ENCODE data around the gene VPS4A. TPM values are rescaled to one million over a fixed set of nuclear protein-coding genes. Genes with fewer than 3 reads are reported as not detected.

VPS4A gene
- total and polyA plus RNA-seq, 2 of the 8 experiments (the other 6 are each of a cell fraction or from before 2014, with no cell fraction given), result 14.1 to 24.1 TPM

DNA sequence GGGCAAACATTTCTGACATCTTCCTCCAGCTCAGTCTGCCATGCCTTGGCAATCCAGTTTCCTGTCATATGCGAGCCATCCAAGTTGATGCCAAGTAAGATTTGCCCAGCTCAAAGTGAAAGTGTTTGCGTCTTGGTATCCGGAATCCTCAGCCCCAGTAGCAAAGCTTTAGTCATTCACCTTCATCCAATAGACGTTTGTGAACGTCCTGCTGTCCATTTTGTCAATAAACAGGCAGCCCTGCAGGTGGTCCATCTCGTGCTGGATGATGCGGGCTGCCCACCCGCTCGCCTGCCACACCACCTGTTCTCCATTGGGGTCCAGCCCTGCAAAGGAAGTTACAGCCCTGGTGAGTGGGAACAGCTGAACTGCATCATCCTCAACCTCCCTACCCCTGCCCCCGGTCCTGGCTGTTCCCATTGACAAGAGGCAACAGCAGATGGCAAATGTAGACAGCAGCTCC, 17.7 kb downstream of the VPS4A start:
- H2BK15ac ChIP-seq (ENCODE audit: low read length), result no peak overlapping the region
- no peak overlapping the region for H4K91ac ChIP-seq (replicated peaks; ENCODE audit: insufficient read length, low read length)
- H3K4me3 ChIP-seq (ENCODE audit: extremely low read depth in 1 of 4, insufficient read depth in 2 of 4, low read depth in 3 of 4, low read length in 4 of 4), result peak overlapping the region; percentile 49 to 93 (median 86); a peak in 7 of 8 replicates
- H3K56ac ChIP-seq (replicated peaks; ENCODE audit: insufficient read length, low read depth, low read length), result no peak overlapping the region
- no peaks in the 10 kb centered on the region for H3K27me3 ChIP-seq (replicated peaks in 1 of 4; ENCODE audit: control insufficient read depth in 3 of 4, extremely low read depth in 1 of 4, insufficient read depth in 3 of 4, low read length in 3 of 4)
- 0 out of 2 replicates have a peak overlapping the region, but pooled peaks have one; percentile 27 for H2BK12ac ChIP-seq (ENCODE audit: low read depth, low read length)
- peaks cover 9 to 55% of the 10 kb centered on the region in 2 experiments for H3K79me2 ChIP-seq (ENCODE audit: control insufficient read depth in 1 of 2, insufficient read depth in 2 of 2, low read length in 2 of 2)
- no peak overlapping the region for H3K27ac ChIP-seq (ENCODE audit: low read depth, low read length)
- peaks cover 21% of the 10 kb centered on the region for H3K79me1 ChIP-seq (ENCODE audit: low read depth, low read length)
- peaks cover 13 to 35% of the 10 kb centered on the region in 2 experiments for H4K20me1 ChIP-seq (replicated peaks in 1 of 2; ENCODE audit: control insufficient read depth in 1 of 2, insufficient read depth in 2 of 2, low read length in 2 of 2)
- H3K9me3 ChIP-seq (ENCODE audit: insufficient read depth in 2 of 2, low read depth in 1 of 2, low read length in 1 of 2), result no peaks in the 10 kb centered on the region
- no peak overlapping the region for H3K23ac ChIP-seq (ENCODE audit: insufficient read length)
- no peak overlapping the region for H2BK20ac ChIP-seq (ENCODE audit: low read length)
- 0 out of 2 replicates have a peak overlapping the region, but pooled peaks have one; percentile 24 for H2BK5ac ChIP-seq (ENCODE audit: low read depth, low read length)
- WGBS, 2 experiments (ENCODE audit: extremely low coverage in 1 of 2, insufficient coverage in 1 of 2, insufficient read length in 1 of 2, insufficient replicate concordance in 2 of 2, low coverage in 1 of 2, low lambda C conversion rate in 2 of 2, missing lambda C conversion rate in 1 of 2), result 77% methylated on average over 10 of the region's 10 CpGs; no CpG with 5 or more reads in 1 of the 2 experiments
- H2AK5ac ChIP-seq (ENCODE audit: low read depth, low read length), result no peak overlapping the region
- peak overlapping the region; percentile 88 to 97 for H3K4me2 ChIP-seq (ENCODE audit: insufficient read depth in 1 of 2, low read depth in 2 of 2, low read length in 2 of 2)
- peaks cover 11% of the 10 kb centered on the region; the same call in 1 of the 2 replicates for H3K23me2 ChIP-seq (ENCODE audit: low read depth, low read length)
- H3K4me1 ChIP-seq (replicated peaks in 1 of 4; ENCODE audit: control insufficient read depth in 3 of 4, insufficient read depth in 4 of 4, low read length in 3 of 4), result peaks cover 6 to 19% (median 12%) of the 10 kb centered on the region in 4 experiments
- H3K4ac ChIP-seq (replicated peaks; ENCODE audit: insufficient read length, low read depth, low read length), result peak overlapping the region; percentile 76
- no peak overlapping the region for H3K18ac ChIP-seq (ENCODE audit: extremely low read depth, low read length)
- no peak overlapping the region for H4K8ac ChIP-seq (ENCODE audit: extremely low read depth, insufficient read depth, low read length)
- ChIA-PET POLR2A (ENCODE audit: partially characterized antibody) (interaction anchor here (0.5 to 29.8 kb wide), 12 partner anchors 8 to 642 kb away, joined by 3 to 497 read pairs (median 4); partner anchors contain the start of genes CHTF8, COG8, NIP7 and PDF), CTCF (ENCODE audit: partially characterized antibody) (interaction anchor here (1.0 to 2.4 kb wide), 5 partner anchors 9 to 427 kb away, joined by 3 to 7 read pairs (median 3); partner anchors contain the start of gene VPS4A)
- H2BK120ac ChIP-seq (replicated peaks; ENCODE audit: low read depth, low read length), result no peak overlapping the region
- peak overlapping the region in 2 of 4 experiments; percentile 47 to 88; a peak in 4 of 7 replicates for H3K9ac ChIP-seq (replicated peaks in 1 of 4; ENCODE audit: extremely low read depth in 1 of 4, low read depth in 3 of 4, low read length in 3 of 4)
- TF ChIP-seq KDM1A (IDR thresholded peaks at IDR 0.05; ENCODE audit: borderline replicate concordance, low read length) (no peak), JUND (IDR thresholded peaks at IDR 0.05; ENCODE audit: low read length) (no peak), POU5F1 (IDR thresholded peaks at IDR 0.05; ENCODE audit: low read depth, low read length) (no peak), SP4 (IDR thresholded peaks at IDR 0.05; ENCODE audit: low read length) (no peak), HDAC6 (IDR thresholded peaks at IDR 0.05; ENCODE audit: low read depth, low read length) (no peak), TAF1 (IDR thresholded peaks at IDR 0.05; ENCODE audit: low read depth, low read length) (no peak), CHD2 (IDR thresholded peaks at IDR 0.05; ENCODE audit: low read length) (no peak), EP300 (IDR thresholded peaks at IDR 0.05; ENCODE audit: borderline replicate concordance in 1 of 2, low read depth in 2 of 2, low read length in 2 of 2) (no peak), TCF12 (IDR thresholded peaks at IDR 0.05; ENCODE audit: low read depth, low read length) (no peak), RBBP5 (IDR thresholded peaks at IDR 0.05; ENCODE audit: borderline replicate concordance, low read depth, low read length) (no peak), CEBPB (IDR thresholded peaks at IDR 0.05; ENCODE audit: low read depth, low read length) (no peak), JUN (IDR thresholded peaks at IDR 0.05; ENCODE audit: low read depth, low read length) (no peak)
- H3K14ac ChIP-seq (ENCODE audit: insufficient read length), result no peak overlapping the region
- no peak overlapping the region for H4K5ac ChIP-seq (ENCODE audit: insufficient read length, low read depth, low read length)
- peaks cover 10 to 69% (median 26%) of the 10 kb centered on the region in 4 experiments for H3K36me3 ChIP-seq (ENCODE audit: control insufficient read depth in 2 of 4, insufficient read depth in 4 of 4, low read length in 3 of 4)
- DNase-seq (ENCODE audit: low read depth in 1 of 2, low spot score in 2 of 2), result no peak
- FAIRE-seq, result no peak
- H2AFZ ChIP-seq (ENCODE audit: low read length), result no peak overlapping the region

Data from H1 (cell line).